Prostate gland (tissue), 2 donors: ENCODE measurements around the gene SCIMP. TPM values are rescaled to one million over a fixed set of nuclear protein-coding genes. Genes with fewer than 3 reads are reported as not detected.

Experiments
- DNase-seq: peaks from one replicate; pipeline ENCODE4 v3.0.0-alpha.2; 2019; ENCODE audit warnings: low spot score
- H3K27ac ChIP-seq, 2 donors: fragments of 200-600 bp; sonication (generic); 2 replicates each; pipeline ENCODE4 v1.5.1; 2017 to 2019
- H3K27me3 ChIP-seq: fragments of 200-600 bp; sonication (generic); replicated peaks from 2 replicates; pipeline ENCODE4 v1.5.1; 2019; ENCODE audit not compliant: insufficient read depth
- H3K36me3 ChIP-seq, 2 donors: fragments of 200-600 bp; sonication (generic); 1 replicate in 1 of 2; 2 replicates in 1 of 2; pipeline versions ENCODE4 v1.5.1 to v1.8.1; 2017 to 2019
- H3K4me1 ChIP-seq: fragments of 200-600 bp; sonication (generic); replicated peaks from 2 replicates; pipeline ENCODE4 v1.5.1; 2019
- H3K4me3 ChIP-seq, 2 donors: fragments of 200-600 bp; sonication (generic); 2 replicates each; pipeline ENCODE4 v1.5.1; 2017 to 2019
- H3K9me3 ChIP-seq: fragments of 200-600 bp; sonication (generic); 2 replicates; pipeline ENCODE4 v1.5.1; 2017
- CTCF ChIP-seq, 4 experiments: fragments of 200-600 bp in 2 of 4; fragments of 450-650 bp in 2 of 4; sonication (generic) in 2 of 4; IDR thresholded peaks; 1 replicate in 3 of 4; 2 replicates in 1 of 4; pipeline ENCODE4 v1.5.1; 2016 to 2019; ENCODE audit warnings: antibody characterized with exemption in 4 of 4, mild to moderate bottlenecking in 2 of 4, moderate library complexity in 2 of 4
- POLR2A ChIP-seq: fragments of 450-650 bp; IDR thresholded peaks from one replicate; pipeline ENCODE4 v1.6.1; 2016; ENCODE audit warnings: antibody characterized with exemption, mild to moderate bottlenecking
- POLR2AphosphoS5 ChIP-seq: sonication (generic); formaldehyde crosslinking; IDR thresholded peaks from one replicate; pipeline ENCODE4 v1.6.1; 2017; ENCODE audit warnings: antibody characterized with exemption
- WGBS: methylation state at CpG from one replicate; pipeline ENCODE4 v1.1.5; 2018; 5-methylcytosine and 5-hydroxymethylcytosine counted together
- intact Hi-C: fragments of 100-400 bp; cut with DNase I; formaldehyde crosslinking; loops from one replicate; pipeline ENCODE4 v1.14.2; 2022
- total RNA-seq, 2 donors: library from RNA; depleted of rRNA; stranded (reverse); fragments of >200 nt; gene quantifications; one replicate each; pipeline ENCODE4 v1.1.0, GENCODE V29; 2016

The SCIMP gene
- total RNA-seq, 2 donors from 2014 or later: 0.68 to 2.3 TPM

GRCh38 chr17:5263441-5263840, 28.8 kb upstream of the SCIMP start:
- intact Hi-C loops: no loop called here
- TF ChIP-seq CTCF (IDR thresholded peaks at IDR 0.05): no peak
- TF ChIP-seq POLR2AphosphoS5: peak; percentile 4
- no peak for TF ChIP-seq POLR2A
- 61% methylated on average over 6 of the region's 6 CpGs for WGBS
- H3K27me3 ChIP-seq: no peaks in the 10 kb centered on the region
- DNase-seq: no peak
- peak overlapping the region; percentile 44 to 72 for H3K27ac ChIP-seq
- no peaks in the 10 kb centered on the region for H3K36me3 ChIP-seq
- H3K9me3 ChIP-seq: no peaks in the 10 kb centered on the region
- no peak overlapping the region for H3K4me3 ChIP-seq
- H3K4me1 ChIP-seq: peaks cover 5% of the 10 kb centered on the region

- intact Hi-C loops: no loop called here
- H3K27ac ChIP-seq: peak overlapping the region; percentile 47 to 72
Measured at GRCh38 chr17:5262416-5262991, 27.8 kb upstream of the SCIMP start.

GRCh38 chr17:5260542-5260941, 25.9 kb upstream of the SCIMP start:
- no peaks in the 10 kb centered on the region for H3K27me3 ChIP-seq
- H3K36me3 ChIP-seq: no peaks in the 10 kb centered on the region
- H3K4me1 ChIP-seq: peaks cover 5% of the 10 kb centered on the region
- H3K9me3 ChIP-seq: no peaks in the 10 kb centered on the region
- intact Hi-C loops: no loop called here
- TF ChIP-seq POLR2A (no peak), POLR2AphosphoS5 (peak; percentile 38), CTCF (IDR thresholded peaks at IDR 0.05) (no peak)
- H3K27ac ChIP-seq: peak overlapping the region; percentile 31 to 42
- DNase-seq: no peak
- WGBS: 46% methylated on average over 1 of the region's 1 CpG
- no peak overlapping the region for H3K4me3 ChIP-seq

More at GRCh38 chr17:5262416-5262991, 27.8 kb upstream of the SCIMP start:
- WGBS: 31% methylated on average over 2 of the region's 2 CpGs
- no peaks in the 10 kb centered on the region for H3K27me3 ChIP-seq
- no peak for DNase-seq
- no peak overlapping the region for H3K4me3 ChIP-seq
- TF ChIP-seq POLR2A: no peak
- peak; percentile 66 for TF ChIP-seq POLR2AphosphoS5
- no peak for TF ChIP-seq CTCF (IDR thresholded peaks at IDR 0.05)
- no peaks in the 10 kb centered on the region for H3K36me3 ChIP-seq
- H3K4me1 ChIP-seq: peaks cover 5% of the 10 kb centered on the region
- H3K9me3 ChIP-seq: no peaks in the 10 kb centered on the region

GRCh38 chr17:5257124-5257523, 22.5 kb upstream of the SCIMP start:
- TF ChIP-seq CTCF (IDR thresholded peaks at IDR 0.05) (no peak), POLR2A (no peak), POLR2AphosphoS5 (no peak)
- intact Hi-C loops: no loop called here
- Histone ChIP-seq H3K27ac (no peak overlapping the region), H3K4me3 (no peak overlapping the region), H3K4me1 (peaks cover 5% of the 10 kb centered on the region), H3K36me3 (no peaks in the 10 kb centered on the region), H3K9me3 (no peaks in the 10 kb centered on the region), H3K27me3 (no peaks in the 10 kb centered on the region)
- DNase-seq: no peak
- whole genome bisulfite sequencing: 89% methylated on average over 5 of the region's 5 CpGs

- TF ChIP-seq POLR2AphosphoS5 (no peak), CTCF (IDR thresholded peaks at IDR 0.05) (no peak), POLR2A (no peak)
- no peaks in the 10 kb centered on the region for H3K9me3 ChIP-seq
- no peaks in the 10 kb centered on the region for H3K36me3 ChIP-seq
- no peak overlapping the region for H3K27ac ChIP-seq
- no peaks in the 10 kb centered on the region for H3K27me3 ChIP-seq
- H3K4me3 ChIP-seq: no peak overlapping the region
- no peak for DNase-seq
- intact Hi-C loops: no loop called here
- peaks cover 5% of the 10 kb centered on the region for H3K4me1 ChIP-seq
- 67% methylated on average over 5 of the region's 5 CpGs for WGBS
Measured at GRCh38 chr17:5254903-5255521, 20.4 kb upstream of the SCIMP start.
